SH-SY5Y (cell line): ENCODE data around the gene GAK.

Experiments
- GATA2 ChIP-seq: IDR thresholded peaks from 2 replicates; pipeline ENCODE4 v1.6.1; 2011; ENCODE audit warnings: mild to moderate bottlenecking, low read depth, low read length
- GATA3 ChIP-seq: IDR thresholded peaks from 2 replicates; pipeline ENCODE4 v1.6.1; 2011; ENCODE audit warnings: low read depth, mild to moderate bottlenecking, low read length, moderate library complexity

DNA sequence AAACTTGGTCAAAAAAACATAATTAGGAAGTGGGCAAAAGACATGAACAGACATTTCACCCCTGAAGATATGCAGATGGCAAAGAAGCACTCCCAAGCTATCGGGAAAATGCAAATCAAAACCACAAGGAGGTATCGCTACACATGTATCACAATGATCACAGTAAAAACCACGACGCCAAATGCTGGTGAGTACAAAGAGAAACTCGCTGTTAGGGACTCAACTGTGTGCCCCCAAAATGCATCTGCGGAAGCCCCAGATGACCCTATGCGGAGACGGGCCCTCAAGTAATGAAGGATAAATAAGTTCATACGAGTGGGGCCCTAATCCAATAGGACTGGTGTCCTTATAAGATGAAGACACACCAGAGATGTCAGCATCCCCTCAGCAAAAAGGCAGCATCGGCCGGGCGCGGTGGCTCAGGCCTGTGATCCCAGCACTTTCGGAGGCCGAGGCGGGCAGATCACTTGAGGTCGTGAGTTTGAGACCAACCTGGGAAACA, 10.2 kb downstream of the GAK start:
- no peak for TF ChIP-seq GATA2
- no peak for TF ChIP-seq GATA3
